Psoas muscle (tissue), 8 donors: ENCODE data around the gene CASP8AP2. TPM values are rescaled to one million over a fixed set of nuclear protein-coding genes. Genes with fewer than 3 reads are reported as not detected.

Source experiments
- ATAC-seq, 4 donors: fragments of 200-7000 bp; cut with Tn5 transposase; one replicate each; pipeline ENCODE4 v1.9.1; 2020; ENCODE audit warnings: moderate library complexity in 3 of 4, mild to moderate bottlenecking in 2 of 4
- DNase-seq, 2 donors: peaks; one replicate each; pipeline ENCODE4 v3.0.0-alpha.2; 2020
- H3K27ac ChIP-seq: fragments of 200-600 bp; one replicate; pipeline ENCODE4 v1.8.0; 2022
- H3K27me3 ChIP-seq, 3 donors: fragments of 200-600 bp in 1 of 3; one replicate each; pipeline versions ENCODE4 v1.6.1 to v1.8.0; 2013 to 2022; ENCODE audit warnings: low read length in 2 of 3, mild to moderate bottlenecking in 2 of 3, moderate library complexity in 1 of 3; ENCODE audit not compliant: insufficient read depth in 3 of 3
- H3K36me3 ChIP-seq, 2 donors: fragments of 200-600 bp in 1 of 2; one replicate each; pipeline versions ENCODE4 v1.6.1 to v1.8.0; 2013 to 2022; ENCODE audit warnings: low read depth in 1 of 2, mild to moderate bottlenecking in 1 of 2, moderate library complexity in 1 of 2; ENCODE audit not compliant: insufficient read depth in 1 of 2
- H3K4me1 ChIP-seq: fragments of 200-600 bp; one replicate; pipeline ENCODE4 v1.8.0; 2022
- H3K4me3 ChIP-seq: fragments of 200-600 bp; one replicate; pipeline ENCODE4 v1.8.0; 2022; ENCODE audit warnings: mild to moderate bottlenecking
- H3K9me3 ChIP-seq: fragments of 200-600 bp; one replicate; pipeline ENCODE4 v1.8.0; 2022
- CTCF ChIP-seq: fragments of 200-600 bp; IDR thresholded peaks from one replicate; pipeline ENCODE4 v1.8.0; 2022; ENCODE audit warnings: antibody characterized with exemption
- WGBS, 3 donors: extraction: QIAGEN DNeasy Blood & Tissue Kit; methylation state at CpG; one replicate each; pipeline versions ENCODE4 v1.1.6 to v1.1.7; 2013; 5-methylcytosine and 5-hydroxymethylcytosine counted together
- intact Hi-C, 2 donors: fragments of 100-400 bp; cut with DNase I; formaldehyde crosslinking; loops; one replicate each; pipeline versions ENCODE4 v1.11.0 to v1.14.2; 2022
- polyA plus RNA-seq, 3 donors: library from polyadenylated mRNA; stranded (reverse); fragments of 200-250 nt; gene quantifications; one replicate each; pipeline ENCODE4 v1.2.3, GENCODE V29; 2013
- total RNA-seq, 4 donors: library from RNA; stranded (reverse); fragmentation: NEBNext Ultra II Directional in 2 of 4; extraction: Animal tissue kit (Norgen Biotek cat#: 25700) in 2 of 4; gene quantifications; one replicate each; pipeline versions ENCODE4 v1.2.1 to v1.2.4, GENCODE V29; 2021 to 2023
- donor health status: healthy with polysubstance abuse.
- donor health status: DM: no; HTN: no; CAD: no; lungs with moderate emphysema.
- donor health status: Bipolar disorder and iron deficiency.
- donor health status: healthy.
- donor health status: DM: yes; HTN: yes; CAD: no.
- donor health status: DM: no; HTN: no; CAD: no.
- donor health status: DM: no; HTN: no; CAD: no.
- donor health status: DM: yes; HTN: yes; CAD: no.

CASP8AP2 gene
- total and polyA plus RNA-seq, 7 donors = 3.0 to 14.4 (median 10.8) TPM

GRCh38 chr6:89917801-89918366, 88.2 kb downstream of the CASP8AP2 start:
- Histone ChIP-seq H3K9me3 (peaks cover 17% of the 10 kb centered on the region), H3K4me1 (no peaks in the 10 kb centered on the region), H3K27me3 (no peaks in the 10 kb centered on the region), H3K36me3 (no peaks in the 10 kb centered on the region), H3K27ac (no peak overlapping the region), H3K4me3 (no peak overlapping the region)
- intact Hi-C loops = no loop called here
- no peak for DNase-seq
- TF ChIP-seq CTCF = no peak
- ATAC-seq = no peak
- WGBS, 3 donors = 64 to 87% (median 84%) methylated on average over 3 of the region's 3 CpGs

Other genes with a start within 250 kb of the CASP8AP2 start
- gene LYRM2, start 191.1 kb upstream of the CASP8AP2 start, total RNA-seq = 10 to 100 TPM; 36.3 to 45.6 (median 40.8) TPM
- gene LYRM2, start 191.1 kb upstream of the CASP8AP2 start, polyA plus RNA-seq = 10 to 100 TPM; 22.1 to 71.1 (median 28.8) TPM
- 10 to 100 TPM; 14.2 to 27.2 (median 24.6) TPM for gene MDN1, start 10.1 kb upstream of the CASP8AP2 start, total RNA-seq
- gene MDN1, start 10.1 kb upstream of the CASP8AP2 start, polyA plus RNA-seq = 10 to 100 TPM in 1 of 3 donors, 1 to 10 TPM in 2; 7.5 to 14.6 (median 9.8) TPM
- gene GJA10, start 64.6 kb downstream of the CASP8AP2 start, total RNA-seq = not detected
- not detected for gene GJA10, start 64.6 kb downstream of the CASP8AP2 start, polyA plus RNA-seq